B cell (primary cell): ENCODE measurements around the gene NDUFAF7. TPM values are rescaled to one million over a fixed set of nuclear protein-coding genes. Genes with fewer than 3 reads are reported as not detected.

Experiments used
- ATAC-seq: fragments of 200-7000 bp; cut with Tn5 transposase; one replicate; pipeline ENCODE4 v1.10.0; 2021; ENCODE audit warnings: low read depth, mild to moderate bottlenecking, moderate number of reproducible peaks, moderate library complexity
- CTCF ChIA-PET: fragments of 350-600 bp; sonication (Branson Sonifier 250); formaldehyde crosslinking; loops from one replicate; lab custom pipeline; 2021; ENCODE audit warnings: antibody characterized with exemption, inconsistent platforms; lab: Charles Lee
- POLR2A ChIA-PET: fragments of 350-600 bp; sonication (Branson Sonifier 250); formaldehyde crosslinking; loops from one replicate; lab custom pipeline; 2021; ENCODE audit warnings: antibody characterized with exemption; lab: Charles Lee
- DNase-seq: peaks from one replicate; pipeline ENCODE4 v3.0.0; 2013
- H2AFZ ChIP-seq: 2 replicates; pipeline ENCODE4 v1.6.1; 2012; ENCODE audit warnings: mild to moderate bottlenecking, low read depth, low read length; ENCODE audit not compliant: insufficient read depth, poor library complexity, severe bottlenecking
- H3K27ac ChIP-seq, 2 donors: 1 replicate in 1 of 2; 2 replicates in 1 of 2; pipeline ENCODE4 v1.5.1; 2012 to 2013; ENCODE audit warnings: low read length in 2 of 2, mild to moderate bottlenecking in 2 of 2, moderate library complexity in 1 of 2
- H3K27me3 ChIP-seq, 4 experiments: fragments of 200-600 bp in 1 of 4; sonication (generic) in 1 of 4; replicated peaks in 1 of 4; 1 replicate in 2 of 4; 2 replicates in 2 of 4; pipeline versions ENCODE4 v1.6.1 to v1.7.0; 2013 to 2016; ENCODE audit warnings: low read length in 3 of 4, mild to moderate bottlenecking in 2 of 4, mixed read lengths in 1 of 4, moderate library complexity in 1 of 4; ENCODE audit not compliant: insufficient read depth in 4 of 4, control insufficient read depth in 3 of 4; ENCODE audit errors: control extremely low read depth in 1 of 4
- H3K36me3 ChIP-seq, 2 experiments: replicated peaks in 1 of 2; 1 replicate in 1 of 2; 2 replicates in 1 of 2; pipeline versions ENCODE4 v1.6.1 to v1.7.1; 2013; ENCODE audit warnings: low read length in 1 of 2; ENCODE audit not compliant: insufficient read depth in 2 of 2, control insufficient read depth in 1 of 2; ENCODE audit errors: control extremely low read depth in 1 of 2, extremely low read depth in 1 of 2
- H3K4me1 ChIP-seq, 2 donors: fragments of 200-600 bp in 1 of 2; sonication (generic) in 1 of 2; 1 replicate in 1 of 2; 2 replicates in 1 of 2; pipeline versions ENCODE4 v1.5.1 to v1.6.1; 2013 to 2017; ENCODE audit warnings: low read length in 2 of 2; ENCODE audit not compliant: control insufficient read depth in 2 of 2, insufficient read depth in 2 of 2
- H3K4me2 ChIP-seq: replicated peaks from 2 replicates; pipeline ENCODE3; 2012; ENCODE audit warnings: mild to moderate bottlenecking, low read depth, low read length; ENCODE audit not compliant: poor library complexity, severe bottlenecking
- H3K4me3 ChIP-seq, 5 experiments: fragments of 200-600 bp in 1 of 5; sonication (generic) in 1 of 5; 1 replicate in 3 of 5; 2 replicates in 2 of 5; pipeline versions ENCODE4 v1.5.1 to v1.7.0; 2011 to 2016; ENCODE audit warnings: low read length in 4 of 5, mild to moderate bottlenecking in 4 of 5, low read depth in 2 of 5, control low read depth in 1 of 5, moderate library complexity in 1 of 5; ENCODE audit not compliant: insufficient read depth in 1 of 5; ENCODE audit errors: control extremely low read depth in 1 of 5, extremely low read depth in 1 of 5
- H3K79me2 ChIP-seq: fragments of 200-600 bp; sonication (generic); one replicate; pipeline ENCODE4 v1.6.0; 2016; ENCODE audit warnings: low read length; ENCODE audit not compliant: control insufficient read depth, insufficient read depth
- H3K9ac ChIP-seq: fragments of 200-600 bp; sonication (generic); 2 replicates; pipeline ENCODE4 v1.6.1; 2017; ENCODE audit warnings: mild to moderate bottlenecking, low read length, moderate library complexity
- H3K9me3 ChIP-seq, 3 donors: one replicate each; pipeline versions ENCODE4 v1.6.1 to v1.7.1; 2013; ENCODE audit warnings: low read length in 2 of 3; ENCODE audit not compliant: control insufficient read depth in 2 of 3, insufficient read depth in 1 of 3; ENCODE audit errors: control extremely low read depth in 1 of 3
- H4K20me1 ChIP-seq: 2 replicates; pipeline ENCODE4 v1.6.0; 2012; ENCODE audit warnings: mild to moderate bottlenecking, low read length; ENCODE audit not compliant: insufficient read depth, control insufficient read depth, poor library complexity, severe bottlenecking
- H3K27ac Mint-ChIP-seq: one replicate; pipeline ENCODE4 v1.8.0; 2021; ENCODE audit warnings: mixed read lengths
- H3K27me3 Mint-ChIP-seq: one replicate; pipeline ENCODE4 v1.8.0; 2021; ENCODE audit warnings: mixed read lengths
- H3K4me1 Mint-ChIP-seq: one replicate; pipeline ENCODE4 v1.8.0; 2021; ENCODE audit warnings: mixed read lengths
- H3K4me3 Mint-ChIP-seq: one replicate; pipeline ENCODE4 v1.8.0; 2021; ENCODE audit warnings: mixed read lengths
- H3K9me3 Mint-ChIP-seq: one replicate; pipeline ENCODE4 v1.8.0; 2022; ENCODE audit warnings: mixed read lengths; ENCODE audit not compliant: insufficient read depth
- EZH2 ChIP-seq: IDR thresholded peaks from 2 replicates; pipeline ENCODE4 v1.6.1; 2012; ENCODE audit warnings: borderline replicate concordance, low read depth, mild to moderate bottlenecking, moderate library complexity, low read length; ENCODE audit not compliant: insufficient read depth, poor library complexity, severe bottlenecking
- WGBS: methylation state at CpG from one replicate; pipeline ENCODE4 v1.1.5; 2013; ENCODE audit warnings: missing lambda C conversion rate; ENCODE audit not compliant: insufficient coverage; 5-methylcytosine and 5-hydroxymethylcytosine counted together
- intact Hi-C: fragments of 100-400 bp; cut with micrococcal nuclease; formaldehyde crosslinking; loops from one replicate; pipeline ENCODE4 v1.10.0; 2022
- polyA plus RNA-seq: library from polyadenylated mRNA; depleted of rRNA; stranded (reverse); fragments of >200 nt; gene quantifications from 2 replicates; pipeline ENCODE4 v1.2.3, GENCODE V29; 2012
- total RNA-seq, 2 donors: library from RNA; stranded (reverse); fragments of 120-200 nt in 1 of 2; gene quantifications; 1 replicate in 1 of 2; 2 replicates in 1 of 2; pipeline versions ENCODE4 v1.2.3 to v1.2.4, GENCODE V29; 2013 to 2022
- TF ChIP-seq, protein P1 (sequence below): fragments of 200-600 bp; IDR thresholded peaks from one replicate; pipeline ENCODE4 v1.8.0; 2022; ENCODE audit warnings: antibody characterized with exemption, mild to moderate bottlenecking

NDUFAF7 gene
- total and polyA plus RNA-seq, 2 donors (not counting 1 experiment from before 2014, with no cell fraction given), result 12.2 to 35.4 TPM

DNA sequence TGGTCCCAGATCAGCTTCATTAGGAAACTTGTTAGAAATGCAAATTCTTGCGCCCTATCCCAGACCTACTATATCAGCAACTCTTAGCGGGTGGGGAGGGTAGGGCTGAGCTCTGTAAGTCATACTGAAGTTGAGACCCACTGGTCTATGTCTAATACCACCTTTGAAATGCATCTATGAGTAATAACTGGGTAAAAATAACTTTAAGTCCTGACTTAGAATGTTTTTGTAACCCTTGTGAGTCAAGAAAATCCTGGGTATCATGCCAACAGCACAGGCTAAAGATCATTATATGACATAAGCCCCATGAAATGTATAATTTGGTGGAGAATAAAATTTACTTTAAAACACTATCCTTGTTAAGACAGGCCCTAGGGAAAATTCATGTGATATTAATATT lies 51.7 kb downstream of the NDUFAF7 start:
- intact Hi-C loops, result loop anchor here (5.0 kb wide), 1 partner anchor 41 kb away; no protein-coding TSS in a partner anchor
- H3K4me1 ChIP-seq, result no peaks in the 10 kb centered on the region
- H4K20me1 ChIP-seq, result no peaks in the 10 kb centered on the region
- Mint-ChIP-seq H3K4me1 (peaks cover 4% of the 10 kb centered on the region), H3K9me3 (no peaks in the 10 kb centered on the region), H3K27ac (peak overlapping the region; percentile 2), H3K4me3 (no peak overlapping the region), H3K27me3 (no peaks in the 10 kb centered on the region)
- no peaks in the 10 kb centered on the region for H3K27me3 ChIP-seq
- ATAC-seq (no peak), DNase-seq (no peak)
- no peak overlapping the region for H2AFZ ChIP-seq
- no CpG with 5 or more reads among the region's 2 CpGs for WGBS
- no peak overlapping the region for H3K9ac ChIP-seq
- no peak overlapping the region for H3K4me2 ChIP-seq
- TF ChIP-seq, protein P1, sequence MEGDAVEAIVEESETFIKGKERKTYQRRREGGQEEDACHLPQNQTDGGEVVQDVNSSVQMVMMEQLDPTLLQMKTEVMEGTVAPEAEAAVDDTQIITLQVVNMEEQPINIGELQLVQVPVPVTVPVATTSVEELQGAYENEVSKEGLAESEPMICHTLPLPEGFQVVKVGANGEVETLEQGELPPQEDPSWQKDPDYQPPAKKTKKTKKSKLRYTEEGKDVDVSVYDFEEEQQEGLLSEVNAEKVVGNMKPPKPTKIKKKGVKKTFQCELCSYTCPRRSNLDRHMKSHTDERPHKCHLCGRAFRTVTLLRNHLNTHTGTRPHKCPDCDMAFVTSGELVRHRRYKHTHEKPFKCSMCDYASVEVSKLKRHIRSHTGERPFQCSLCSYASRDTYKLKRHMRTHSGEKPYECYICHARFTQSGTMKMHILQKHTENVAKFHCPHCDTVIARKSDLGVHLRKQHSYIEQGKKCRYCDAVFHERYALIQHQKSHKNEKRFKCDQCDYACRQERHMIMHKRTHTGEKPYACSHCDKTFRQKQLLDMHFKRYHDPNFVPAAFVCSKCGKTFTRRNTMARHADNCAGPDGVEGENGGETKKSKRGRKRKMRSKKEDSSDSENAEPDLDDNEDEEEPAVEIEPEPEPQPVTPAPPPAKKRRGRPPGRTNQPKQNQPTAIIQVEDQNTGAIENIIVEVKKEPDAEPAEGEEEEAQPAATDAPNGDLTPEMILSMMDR, result no peak
- CTCF ChIA-PET, result no interaction called here
- POLR2A ChIA-PET, result interaction anchor here (0.7 kb wide), 1 partner anchor 370 kb away, joined by 4 read pairs; no protein-coding TSS in a partner anchor
- peaks cover 10 to 45% of the 10 kb centered on the region in 2 experiments for H3K36me3 ChIP-seq
- H3K4me3 ChIP-seq, result no peak overlapping the region
- no peaks in the 10 kb centered on the region for H3K79me2 ChIP-seq
- H3K9me3 ChIP-seq, result no peaks in the 10 kb centered on the region
- no peak overlapping the region for H3K27ac ChIP-seq

DNA sequence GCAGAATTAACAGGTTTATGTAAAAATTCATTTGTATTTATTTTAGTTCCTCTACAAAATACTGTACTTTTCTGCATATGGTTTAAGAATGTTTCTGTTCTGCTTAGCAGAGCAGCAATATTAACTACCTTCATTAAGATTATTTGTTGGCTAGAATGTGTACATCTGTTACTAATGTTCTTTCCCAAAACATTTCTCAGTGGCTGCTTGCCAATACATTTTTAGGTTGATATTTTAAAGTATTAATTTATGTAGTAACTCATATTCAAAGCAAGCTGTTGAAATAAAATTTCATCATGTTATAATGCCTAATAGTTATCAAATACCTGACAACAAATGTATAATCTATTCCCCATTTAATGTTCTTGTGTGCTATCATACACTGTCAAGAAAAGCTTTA lies 52.9 kb downstream of the NDUFAF7 start:
- Histone ChIP-seq H3K79me2 (no peaks in the 10 kb centered on the region), H3K4me2 (no peak overlapping the region), H3K9me3 (no peaks in the 10 kb centered on the region), H2AFZ (no peak overlapping the region), H3K4me3 (no peak overlapping the region), H4K20me1 (no peaks in the 10 kb centered on the region), H3K36me3 (peaks cover 9 to 48% of the 10 kb centered on the region in 2 experiments), H3K27ac (no peak overlapping the region), H3K9ac (no peak overlapping the region), H3K27me3 (no peaks in the 10 kb centered on the region), H3K4me1 (no peaks in the 10 kb centered on the region)
- TF ChIP-seq, protein P1, result no peak
- no peak for TF ChIP-seq EZH2
- ATAC-seq, result no peak
- intact Hi-C loops, result loop anchor here (5.0 kb wide), 1 partner anchor 42 kb away; no protein-coding TSS in a partner anchor
- no peak for DNase-seq
- no peak overlapping the region for H3K4me3 Mint-ChIP-seq
- ChIA-PET CTCF (interaction anchor here (5.0 kb wide), 1 partner anchor 548 kb away, joined by 29 read pairs; no protein-coding TSS in a partner anchor), POLR2A (interaction anchor here (0.6 kb wide), 1 partner anchor 20 kb away, joined by 10 read pairs; no protein-coding TSS in a partner anchor)
- no peaks in the 10 kb centered on the region for H3K9me3 Mint-ChIP-seq
- H3K27me3 Mint-ChIP-seq, result no peaks in the 10 kb centered on the region
- H3K4me1 Mint-ChIP-seq, result peaks cover 4% of the 10 kb centered on the region
- H3K27ac Mint-ChIP-seq, result no peak overlapping the region
